C4-2B (cell line): ENCODE results near the gene CFAP47.

Experiments used
- CTCF ChIP-seq: fragments of 450-650 bp; conservative IDR thresholded peaks from 2 replicates; pipeline ENCODE4 v1.5.1; 2017; ENCODE audit warnings: mild to moderate bottlenecking
- ZFX ChIP-seq: fragments of 450-650 bp; IDR thresholded peaks from 2 replicates; pipeline ENCODE4 v1.6.1; 2017

GRCh38 chrX:36314303-36314702 is 394.8 kb downstream of the CFAP47 start:
- TF ChIP-seq CTCF (no peak), ZFX (no peak)
